Skeletal muscle tissue (tissue), 4 donors: Measurements from ENCODE around the gene RAP1GDS1. TPM values are rescaled to one million over a fixed set of nuclear protein-coding genes. Genes with fewer than 3 reads are reported as not detected.
A peak's percentile ranks its signal among the peaks of the same experiment; 100 is the strongest.

Experiments
- H3K27ac ChIP-seq: one replicate; pipeline ENCODE4 v1.7.0; 2013; ENCODE audit warnings: mild to moderate bottlenecking, low read depth, low read length, inconsistent platforms
- H3K27me3 ChIP-seq, 3 donors: one replicate each; pipeline ENCODE4 v1.7.0; 2013; ENCODE audit warnings: low read length in 3 of 3; ENCODE audit not compliant: control insufficient read depth in 3 of 3, insufficient read depth in 3 of 3
- H3K36me3 ChIP-seq, 3 donors: one replicate each; pipeline ENCODE4 v1.7.0; 2013; ENCODE audit warnings: low read length in 3 of 3; ENCODE audit not compliant: control insufficient read depth in 3 of 3, insufficient read depth in 3 of 3
- H3K4me1 ChIP-seq, 3 donors: one replicate each; pipeline ENCODE4 v1.7.0; 2013; ENCODE audit warnings: low read length in 3 of 3, mild to moderate bottlenecking in 3 of 3; ENCODE audit not compliant: control insufficient read depth in 3 of 3, insufficient read depth in 3 of 3
- H3K4me3 ChIP-seq, 3 donors: one replicate each; pipeline ENCODE4 v1.7.0; 2013; ENCODE audit warnings: low read length in 3 of 3
- H3K9ac ChIP-seq, 3 donors: one replicate each; pipeline ENCODE4 v1.7.0; 2013; ENCODE audit warnings: low read length in 3 of 3, mild to moderate bottlenecking in 3 of 3, moderate library complexity in 2 of 3, low read depth in 1 of 3
- H3K9me3 ChIP-seq, 3 donors: one replicate each; pipeline ENCODE4 v1.7.0; 2013; ENCODE audit warnings: low read length in 3 of 3; ENCODE audit not compliant: control insufficient read depth in 3 of 3
- total RNA-seq: library from RNA; depleted of rRNA; stranded (reverse); fragments of >200 nt; gene quantifications from one replicate; pipeline ENCODE4 v1.2.3, GENCODE V29; 2014
- donor health status: Osteomylitis.

RAP1GDS1 gene
- total RNA-seq, result 27.7 TPM

- Histone ChIP-seq H3K27me3 (no peaks in the 10 kb centered on the region), H3K9ac (peak within 1 kb of the TSS; percentile 92 to 97 (median 97)), H3K4me1 (peaks cover 17 to 25% (median 19%) of the 10 kb centered on the region in 3 donors), H3K36me3 (no peaks in the 10 kb centered on the region), H3K9me3 (no peaks in the 10 kb centered on the region), H3K4me3 (peak within 1 kb of the TSS; percentile 88 to 95 (median 93)), H3K27ac (peak within 1 kb of the TSS; percentile 97)
These were observed at the start of gene RAP1GDS1 for GRCh38 chr4:98260579-98261404. RAP1GDS1 (plus strand) TSS chr4:98261384; CDS start chr4:98261566, 182 bp downstream.

- H3K9ac ChIP-seq, result no peak overlapping the region
- H3K9me3 ChIP-seq, result no peaks in the 10 kb centered on the region
- no peak overlapping the region for H3K27ac ChIP-seq
- no peaks in the 10 kb centered on the region for H3K36me3 ChIP-seq
- no peak overlapping the region for H3K4me3 ChIP-seq
- H3K27me3 ChIP-seq, result no peaks in the 10 kb centered on the region
- no peaks in the 10 kb centered on the region for H3K4me1 ChIP-seq
These were observed 38.9 kb upstream of the RAP1GDS1 start for GRCh38 chr4:98222306-98222705.

GRCh38 chr4:98226396-98226795 is 34.8 kb upstream of the RAP1GDS1 start:
- no peak overlapping the region for H3K4me3 ChIP-seq
- H3K9me3 ChIP-seq, result no peaks in the 10 kb centered on the region
- no peaks in the 10 kb centered on the region for H3K36me3 ChIP-seq
- H3K4me1 ChIP-seq, result no peaks in the 10 kb centered on the region
- no peaks in the 10 kb centered on the region for H3K27me3 ChIP-seq
- H3K9ac ChIP-seq, result no peak overlapping the region
- no peak overlapping the region for H3K27ac ChIP-seq

- no peak overlapping the region for H3K9ac ChIP-seq
- H3K27me3 ChIP-seq, result no peaks in the 10 kb centered on the region
- no peak overlapping the region for H3K4me3 ChIP-seq
- no peaks in the 10 kb centered on the region for H3K4me1 ChIP-seq
- H3K36me3 ChIP-seq, result no peaks in the 10 kb centered on the region
- H3K9me3 ChIP-seq, result no peaks in the 10 kb centered on the region
- no peak overlapping the region for H3K27ac ChIP-seq
These were observed 30.2 kb upstream of the RAP1GDS1 start for GRCh38 chr4:98230961-98231360.

GRCh38 chr4:98232202-98232601 is 29.0 kb upstream of the RAP1GDS1 start:
- Histone ChIP-seq H3K4me3 (no peak overlapping the region), H3K9me3 (no peaks in the 10 kb centered on the region), H3K9ac (no peak overlapping the region), H3K36me3 (no peaks in the 10 kb centered on the region), H3K27me3 (no peaks in the 10 kb centered on the region), H3K4me1 (no peaks in the 10 kb centered on the region), H3K27ac (no peak overlapping the region)

GRCh38 chr4:98237204-98237603 is 24.0 kb upstream of the RAP1GDS1 start:
- Histone ChIP-seq H3K4me1 (no peaks in the 10 kb centered on the region), H3K27me3 (no peaks in the 10 kb centered on the region), H3K4me3 (no peak overlapping the region), H3K9me3 (no peaks in the 10 kb centered on the region), H3K9ac (no peak overlapping the region), H3K36me3 (no peaks in the 10 kb centered on the region), H3K27ac (no peak overlapping the region)

GRCh38 chr4:98242063-98242462 is 19.1 kb upstream of the RAP1GDS1 start:
- H3K9ac ChIP-seq, result no peak overlapping the region
- no peaks in the 10 kb centered on the region for H3K9me3 ChIP-seq
- no peaks in the 10 kb centered on the region for H3K36me3 ChIP-seq
- no peak overlapping the region for H3K4me3 ChIP-seq
- no peak overlapping the region for H3K27ac ChIP-seq
- no peaks in the 10 kb centered on the region for H3K4me1 ChIP-seq
- no peaks in the 10 kb centered on the region for H3K27me3 ChIP-seq

GRCh38 chr4:98242538-98242937 is 18.6 kb upstream of the RAP1GDS1 start:
- no peaks in the 10 kb centered on the region for H3K36me3 ChIP-seq
- H3K9ac ChIP-seq, result no peak overlapping the region
- no peaks in the 10 kb centered on the region for H3K4me1 ChIP-seq
- H3K9me3 ChIP-seq, result no peaks in the 10 kb centered on the region
- H3K4me3 ChIP-seq, result no peak overlapping the region
- H3K27ac ChIP-seq, result no peak overlapping the region
- no peaks in the 10 kb centered on the region for H3K27me3 ChIP-seq

- Histone ChIP-seq H3K27ac (no peak overlapping the region), H3K36me3 (no peaks in the 10 kb centered on the region), H3K9ac (no peak overlapping the region), H3K27me3 (no peaks in the 10 kb centered on the region), H3K9me3 (no peaks in the 10 kb centered on the region), H3K4me3 (no peak overlapping the region), H3K4me1 (no peaks in the 10 kb centered on the region)
These were observed 16.0 kb upstream of the RAP1GDS1 start for GRCh38 chr4:98245226-98245625.

GRCh38 chr4:98248934-98249333 is 12.2 kb upstream of the RAP1GDS1 start:
- H3K4me1 ChIP-seq, result no peaks in the 10 kb centered on the region
- H3K4me3 ChIP-seq, result no peak overlapping the region
- H3K9ac ChIP-seq, result no peak overlapping the region
- H3K9me3 ChIP-seq, result no peaks in the 10 kb centered on the region
- H3K36me3 ChIP-seq, result no peaks in the 10 kb centered on the region
- no peak overlapping the region for H3K27ac ChIP-seq
- no peaks in the 10 kb centered on the region for H3K27me3 ChIP-seq
